H1 (cell line): ENCODE data around the gene KRT14. TPM values are rescaled to one million over a fixed set of nuclear protein-coding genes. Genes with fewer than 3 reads are reported as not detected.
"Not testable (repeated sequence)": the region's sequence is repeated elsewhere in the genome, so short reads cannot be mapped to it uniquely, and the experiment has no call there.

ENCODE experiments used
- CTCF ChIA-PET: fragments of 300-600 bp; sonication (Branson Sonifier 250); formaldehyde crosslinking; loops from one replicate; lab custom pipeline; 2021; ENCODE audit not compliant: partially characterized antibody; lab: Charles Lee
- POLR2A ChIA-PET: fragments of 300-600 bp; sonication (Branson Sonifier 250); formaldehyde crosslinking; loops from one replicate; lab custom pipeline; 2021; ENCODE audit warnings: inconsistent platforms; ENCODE audit not compliant: partially characterized antibody; lab: Charles Lee
- DNase-seq, 2 experiments: peaks; one replicate each; pipeline versions ENCODE4 v3.0.0 to v3.0.0-alpha.2; 2010 to 2022; ENCODE audit warnings: low spot score in 2 of 2, low read depth in 1 of 2, mixed read lengths in 1 of 2
- FAIRE-seq: peaks from 2 replicates; lab custom pipeline; 2011; peaks lifted over from hg19 to GRCh38; lab: Jason Lieb, UNC
- H2AFZ ChIP-seq: 2 replicates; pipeline ENCODE4 v1.8.1; 2012; ENCODE audit warnings: low read length, inconsistent platforms
- H2AK5ac ChIP-seq: 2 replicates; pipeline ENCODE4 v1.6.1; 2013; ENCODE audit warnings: low read depth, low read length
- H2BK120ac ChIP-seq: replicated peaks from 2 replicates; pipeline ENCODE3; 2013; ENCODE audit warnings: low read depth, low read length, inconsistent platforms
- H2BK12ac ChIP-seq: 2 replicates; pipeline ENCODE4 v1.6.1; 2013; ENCODE audit warnings: low read depth, low read length
- H2BK15ac ChIP-seq: 2 replicates; pipeline ENCODE4 v1.6.1; 2013; ENCODE audit warnings: low read length
- H2BK20ac ChIP-seq: 2 replicates; pipeline ENCODE4 v1.6.1; 2013; ENCODE audit warnings: low read length
- H2BK5ac ChIP-seq: 2 replicates; pipeline ENCODE4 v1.6.1; 2013; ENCODE audit warnings: low read depth, low read length
- H3K14ac ChIP-seq: 2 replicates; pipeline ENCODE4 v1.6.1; 2013; ENCODE audit warnings: inconsistent platforms; ENCODE audit not compliant: insufficient read length
- H3K18ac ChIP-seq: 2 replicates; pipeline ENCODE4 v1.6.1; 2013; ENCODE audit warnings: low read length; ENCODE audit errors: extremely low read depth
- H3K23ac ChIP-seq: 2 replicates; pipeline ENCODE4 v1.6.1; 2013; ENCODE audit warnings: inconsistent platforms; ENCODE audit not compliant: insufficient read length
- H3K23me2 ChIP-seq: 2 replicates; pipeline ENCODE4 v1.6.1; 2013; ENCODE audit warnings: low read depth, low read length
- H3K27ac ChIP-seq: 2 replicates; pipeline ENCODE4 v1.6.1; 2011; ENCODE audit warnings: low read depth, low read length, inconsistent platforms
- H3K27me3 ChIP-seq, 4 experiments: replicated peaks in 1 of 4; 1 replicate in 1 of 4; 2 replicates in 3 of 4; pipeline versions ENCODE4 v1.6.1 to v1.8.1; 2011 to 2013; ENCODE audit warnings: low read length in 3 of 4, mild to moderate bottlenecking in 3 of 4, inconsistent platforms in 2 of 4, mixed read lengths in 2 of 4, moderate library complexity in 1 of 4; ENCODE audit not compliant: control insufficient read depth in 3 of 4, insufficient read depth in 3 of 4; ENCODE audit errors: extremely low read depth in 1 of 4
- H3K36me3 ChIP-seq, 4 experiments: 2 replicates each; pipeline versions ENCODE4 v1.6.1 to v1.8.1; 2011 to 2013; ENCODE audit warnings: mild to moderate bottlenecking in 4 of 4, low read length in 3 of 4, moderate library complexity in 2 of 4, control low read depth in 1 of 4, inconsistent platforms in 1 of 4; ENCODE audit not compliant: insufficient read depth in 4 of 4, control insufficient read depth in 2 of 4
- H3K4ac ChIP-seq: replicated peaks from 2 replicates; pipeline ENCODE3; 2013; ENCODE audit warnings: low read length, low read depth, mixed read lengths, inconsistent platforms; ENCODE audit not compliant: insufficient read length
- H3K4me1 ChIP-seq, 4 experiments: replicated peaks in 1 of 4; 1 replicate in 1 of 4; 2 replicates in 3 of 4; pipeline versions ENCODE4 v1.6.1 to v1.8.1; 2011 to 2013; ENCODE audit warnings: low read length in 3 of 4, inconsistent platforms in 2 of 4, mixed read lengths in 1 of 4; ENCODE audit not compliant: insufficient read depth in 4 of 4, control insufficient read depth in 3 of 4
- H3K4me2 ChIP-seq, 2 experiments: 2 replicates each; pipeline versions ENCODE4 v1.6.1 to v1.8.1; 2011 to 2013; ENCODE audit warnings: low read depth in 2 of 2, low read length in 2 of 2, control low read depth in 1 of 2, inconsistent platforms in 1 of 2, mild to moderate bottlenecking in 1 of 2; ENCODE audit not compliant: insufficient read depth in 1 of 2
- H3K4me3 ChIP-seq, 4 experiments: fragments of 200-600, 300-600 bp in 1 of 4; sonication (generic), shearing (Covaris generic), sonication (Bioruptor Twin) in 1 of 4; 2 replicates each; pipeline versions ENCODE4 v1.5.1 to v1.8.1; 2011 to 2016; ENCODE audit warnings: low read length in 4 of 4, low read depth in 3 of 4, control low read depth in 2 of 4, inconsistent platforms in 2 of 4, mild to moderate bottlenecking in 2 of 4, mixed read lengths in 1 of 4, moderate library complexity in 1 of 4; ENCODE audit not compliant: insufficient read depth in 2 of 4; ENCODE audit errors: extremely low read depth in 1 of 4
- H3K56ac ChIP-seq: replicated peaks from 2 replicates; pipeline ENCODE3; 2013; ENCODE audit warnings: low read depth, mild to moderate bottlenecking, mixed read lengths, low read length, inconsistent platforms; ENCODE audit not compliant: insufficient read length
- H3K79me1 ChIP-seq: 2 replicates; pipeline ENCODE4 v1.6.1; 2013; ENCODE audit warnings: low read depth, low read length, control low read depth
- H3K79me2 ChIP-seq, 2 experiments: 2 replicates each; pipeline versions ENCODE4 v1.6.1 to v1.8.1; 2012 to 2013; ENCODE audit warnings: low read length in 2 of 2, mild to moderate bottlenecking in 2 of 2, inconsistent platforms in 1 of 2; ENCODE audit not compliant: insufficient read depth in 2 of 2, control insufficient read depth in 1 of 2
- H3K9ac ChIP-seq, 4 experiments: replicated peaks in 1 of 4; 1 replicate in 1 of 4; 2 replicates in 3 of 4; pipeline versions ENCODE4 v1.6.1 to v1.8.1; 2011 to 2013; ENCODE audit warnings: low read depth in 3 of 4, low read length in 3 of 4, control low read depth in 2 of 4, mild to moderate bottlenecking in 2 of 4, moderate library complexity in 2 of 4, inconsistent platforms in 1 of 4; ENCODE audit errors: extremely low read depth in 1 of 4
- H3K9me3 ChIP-seq, 2 experiments: 2 replicates each; pipeline versions ENCODE4 v1.6.1 to v1.8.1; 2012 to 2013; ENCODE audit warnings: mild to moderate bottlenecking in 2 of 2, moderate library complexity in 2 of 2, control low read depth in 1 of 2, inconsistent platforms in 1 of 2, low read depth in 1 of 2, low read length in 1 of 2, mixed read lengths in 1 of 2; ENCODE audit not compliant: insufficient read depth in 2 of 2
- H4K20me1 ChIP-seq, 2 experiments: replicated peaks in 1 of 2; 2 replicates each; pipeline versions ENCODE3 to v1.8.1; 2011 to 2013; ENCODE audit warnings: inconsistent platforms in 2 of 2, low read length in 2 of 2, mild to moderate bottlenecking in 1 of 2; ENCODE audit not compliant: insufficient read depth in 2 of 2, control insufficient read depth in 1 of 2
- H4K5ac ChIP-seq: 2 replicates; pipeline ENCODE4 v1.6.1; 2013; ENCODE audit warnings: low read length, low read depth, mixed read lengths, inconsistent platforms; ENCODE audit not compliant: insufficient read length
- H4K8ac ChIP-seq: 2 replicates; pipeline ENCODE4 v1.8.0; 2013; ENCODE audit warnings: mild to moderate bottlenecking, moderate library complexity, low read length, inconsistent platforms; ENCODE audit not compliant: insufficient read depth; ENCODE audit errors: extremely low read depth
- H4K91ac ChIP-seq: replicated peaks from 2 replicates; pipeline ENCODE3; 2013; ENCODE audit warnings: low read length, mixed read lengths, inconsistent platforms; ENCODE audit not compliant: insufficient read length
- WGBS, 2 experiments: shearing (Covaris generic) in 1 of 2; methylation state at CpG; one replicate each; pipeline versions ENCODE4 v1.1.6 to v1.1.7; 2013 to 2015; ENCODE audit warnings: low lambda C conversion rate in 2 of 2, mixed read lengths in 2 of 2, inconsistent platforms in 1 of 2, low coverage in 1 of 2, missing lambda C conversion rate in 1 of 2; ENCODE audit not compliant: insufficient replicate concordance in 2 of 2, insufficient coverage in 1 of 2, insufficient read length in 1 of 2; ENCODE audit errors: extremely low coverage in 1 of 2, missing lambda C conversion rate in 1 of 2; 5-methylcytosine and 5-hydroxymethylcytosine counted together
- polyA plus RNA-seq, 7 experiments: library from polyadenylated mRNA; depleted of rRNA in 3 of 7; stranded (reverse) in 5 of 7; unstranded in 2 of 7; fragments of >200 nt in 5 of 7; fragments of 200-250 nt in 2 of 7; gene quantifications; 1 replicate in 5 of 7; 2 replicates in 1 of 7; 4 replicates in 1 of 7; pipeline versions ENCODE4 v1.2.1 to v1.2.3, GENCODE V29; 2011 to 2013; ENCODE audit warnings: missing spikeins in 2 of 7, mixed read lengths in 2 of 7
- total RNA-seq: library from RNA; stranded (reverse); fragmentation: NEBNext Ultra II Directional; extraction: Animal tissue kit (Norgen Biotek cat#: 25700); gene quantifications from 2 replicates; pipeline ENCODE4 v1.2.1, GENCODE V29; 2021

KRT14 gene
- total and polyA plus RNA-seq, 2 of the 8 experiments (the other 6 are each of a cell fraction or from before 2014, with no cell fraction given): 0.35 TPM; not detected in 1

GRCh38 chr17:41606930-41607329, 20.2 kb upstream of the KRT14 start:
- H3K36me3 ChIP-seq, H4K91ac ChIP-seq, H3K79me1 ChIP-seq, H2AK5ac ChIP-seq, H3K9me3 ChIP-seq, H2BK15ac ChIP-seq, H2BK20ac ChIP-seq, H2BK120ac ChIP-seq, H2BK12ac ChIP-seq, H4K20me1 ChIP-seq, H3K56ac ChIP-seq, H3K27ac ChIP-seq, H3K23me2 ChIP-seq, H3K27me3 ChIP-seq, H3K14ac ChIP-seq, H3K23ac ChIP-seq, H4K8ac ChIP-seq, DNase-seq, H3K4me2 ChIP-seq, H3K4me1 ChIP-seq, H3K4ac ChIP-seq, H2BK5ac ChIP-seq, FAIRE-seq, POLR2A ChIA-PET, H3K4me3 ChIP-seq, H3K18ac ChIP-seq, H2AFZ ChIP-seq, H4K5ac ChIP-seq, H3K9ac ChIP-seq, H3K79me2 ChIP-seq: not testable (repeated sequence)
- CTCF ChIA-PET: interaction anchor here (0.7 to 5.7 kb wide), 4 partner anchors 42 to 120 kb away, joined by 3 to 43 read pairs (median 4); no protein-coding TSS in a partner anchor
- WGBS, 2 experiments: 77% methylated on average over 4 of the region's 4 CpGs; no CpG with 5 or more reads in 1 of the 2 experiments
